ENCODE results near the gene BRCA1. TPM values are rescaled to one million over a fixed set of nuclear protein-coding genes. Genes with fewer than 3 reads are reported as not detected.
A peak's percentile ranks its signal among the peaks of the same experiment; 100 is the strongest.

BRCA1 gene
- total RNA-seq (2021; fragmentation: NEBNext Ultra II Directional; extraction: Animal tissue kit (Norgen Biotek cat#: 25700)): 10 to 100 TPM; 10.5 to 24.7 (median 22.5) TPM
- long read RNA-seq, full-length matches to known transcripts: 3 of 9 reads
- long read RNA-seq, partial matches to known transcripts: 0 of 9 reads
- long read RNA-seq, other reads (novel, unspliced or antisense): 6 of 9 reads

DNA sequence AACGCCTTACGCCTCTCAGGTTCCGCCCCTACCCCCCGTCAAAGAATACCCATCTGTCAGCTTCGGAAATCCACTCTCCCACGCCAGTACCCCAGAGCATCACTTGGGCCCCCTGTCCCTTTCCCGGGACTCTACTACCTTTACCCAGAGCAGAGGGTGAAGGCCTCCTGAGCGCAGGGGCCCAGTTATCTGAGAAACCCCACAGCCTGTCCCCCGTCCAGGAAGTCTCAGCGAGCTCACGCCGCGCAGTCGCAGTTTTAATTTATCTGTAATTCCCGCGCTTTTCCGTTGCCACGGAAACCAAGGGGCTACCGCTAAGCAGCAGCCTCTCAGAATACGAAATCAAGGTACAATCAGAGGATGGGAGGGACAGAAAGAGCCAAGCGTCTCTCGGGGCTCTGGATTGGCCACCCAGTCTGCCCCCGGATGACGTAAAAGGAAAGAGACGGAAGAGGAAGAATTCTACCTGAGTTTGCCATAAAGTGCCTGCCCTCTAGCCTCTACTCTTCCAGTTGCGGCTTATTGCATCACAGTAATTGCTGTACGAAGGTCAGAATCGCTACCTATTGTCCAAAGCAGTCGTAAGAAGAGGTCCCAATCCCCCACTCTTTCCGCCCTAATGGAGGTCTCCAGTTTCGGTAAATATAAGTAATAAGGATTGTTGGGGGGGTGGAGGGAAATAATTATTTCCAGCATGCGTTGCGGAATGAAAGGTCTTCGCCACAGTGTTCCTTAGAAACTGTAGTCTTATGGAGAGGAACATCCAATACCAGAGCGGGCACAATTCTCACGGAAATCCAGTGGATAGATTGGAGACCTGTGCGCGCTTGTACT lies at the start of gene BRCA1:
Gene BRCA1, minus strand, starts transcription at position 232 of the 834 bp plus-strand sequence. CDS start 1,268 bp downstream, outside the sequence.
- Mint-ChIP-seq H3K4me3 (peak within 1 kb of the TSS; percentile 96), H3K27ac (peak within 1 kb of the TSS; percentile 96), H3K4me1 (ENCODE audit: low read depth) (peaks cover 23% of the 10 kb centered on the region), H3K36me3 (ENCODE audit: low read depth) (peaks cover 19% of the 10 kb centered on the region), H3K9me3 (peaks cover 5% of the 10 kb centered on the region; the same call in 1 of the 2 replicates), H3K27me3 (ENCODE audit: insufficient read depth) (peaks cover 5% of the 10 kb centered on the region)
- peak; percentile 99 for DNase-seq
- TF ChIP-seq, protein P1, sequence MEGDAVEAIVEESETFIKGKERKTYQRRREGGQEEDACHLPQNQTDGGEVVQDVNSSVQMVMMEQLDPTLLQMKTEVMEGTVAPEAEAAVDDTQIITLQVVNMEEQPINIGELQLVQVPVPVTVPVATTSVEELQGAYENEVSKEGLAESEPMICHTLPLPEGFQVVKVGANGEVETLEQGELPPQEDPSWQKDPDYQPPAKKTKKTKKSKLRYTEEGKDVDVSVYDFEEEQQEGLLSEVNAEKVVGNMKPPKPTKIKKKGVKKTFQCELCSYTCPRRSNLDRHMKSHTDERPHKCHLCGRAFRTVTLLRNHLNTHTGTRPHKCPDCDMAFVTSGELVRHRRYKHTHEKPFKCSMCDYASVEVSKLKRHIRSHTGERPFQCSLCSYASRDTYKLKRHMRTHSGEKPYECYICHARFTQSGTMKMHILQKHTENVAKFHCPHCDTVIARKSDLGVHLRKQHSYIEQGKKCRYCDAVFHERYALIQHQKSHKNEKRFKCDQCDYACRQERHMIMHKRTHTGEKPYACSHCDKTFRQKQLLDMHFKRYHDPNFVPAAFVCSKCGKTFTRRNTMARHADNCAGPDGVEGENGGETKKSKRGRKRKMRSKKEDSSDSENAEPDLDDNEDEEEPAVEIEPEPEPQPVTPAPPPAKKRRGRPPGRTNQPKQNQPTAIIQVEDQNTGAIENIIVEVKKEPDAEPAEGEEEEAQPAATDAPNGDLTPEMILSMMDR (IDR thresholded peaks at IDR 0.05): no peak

DNA sequence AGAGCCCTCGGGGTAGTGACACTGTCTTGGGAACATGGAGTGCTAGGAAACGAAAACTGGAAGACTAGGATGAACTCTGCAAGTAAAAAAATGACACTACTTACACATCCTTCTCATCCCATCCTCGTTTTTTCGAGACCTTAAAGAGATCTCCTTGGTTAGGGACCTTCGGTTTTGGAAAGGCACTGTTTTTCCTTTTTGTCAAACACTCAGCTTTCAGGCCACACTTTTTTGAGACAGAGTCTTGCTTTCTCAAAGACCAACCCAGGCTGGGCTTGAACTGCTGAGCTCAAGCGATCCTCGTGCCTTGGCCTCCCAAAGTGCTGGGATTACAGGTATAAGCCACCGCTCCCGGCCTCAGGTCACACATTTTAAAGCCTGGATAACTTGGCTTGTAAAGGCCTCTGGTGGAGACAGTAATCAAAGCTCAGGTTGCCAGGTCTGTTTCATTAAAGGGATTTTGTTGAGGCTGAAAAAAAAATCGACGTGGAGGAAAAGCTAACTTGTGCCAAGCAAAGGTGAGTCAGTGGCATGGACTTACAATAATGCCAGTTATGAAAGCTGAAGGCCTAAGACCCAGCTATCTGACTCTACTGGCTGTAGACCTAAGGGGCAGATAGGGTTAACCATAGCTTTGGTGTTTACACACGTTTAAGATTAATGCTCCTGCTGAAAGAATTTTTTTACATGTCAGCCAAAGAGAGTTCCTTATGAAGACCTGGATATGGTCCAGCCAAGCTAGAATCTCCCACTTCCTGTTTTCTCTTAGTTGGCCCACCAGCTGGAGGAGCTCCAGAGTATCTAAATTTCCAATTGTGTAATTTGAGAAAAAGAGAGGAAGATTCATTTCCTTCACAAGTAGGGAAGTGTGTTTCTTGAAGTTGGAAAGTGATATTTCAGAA lies 46.7 kb upstream of the BRCA1 start:
- Mint-ChIP-seq H3K4me3 (no peak overlapping the region), H3K4me1 (ENCODE audit: low read depth) (peaks cover 39% of the 10 kb centered on the region), H3K36me3 (ENCODE audit: low read depth) (peaks cover 37% of the 10 kb centered on the region), H3K27me3 (ENCODE audit: insufficient read depth) (peaks cover 4% of the 10 kb centered on the region; the same call in 1 of the 2 replicates), H3K27ac (no peak overlapping the region), H3K9me3 (peaks cover 17% of the 10 kb centered on the region)
- TF ChIP-seq, protein P1 (IDR thresholded peaks at IDR 0.05): peak; percentile 55
- DNase-seq: peak; percentile 97

DNA sequence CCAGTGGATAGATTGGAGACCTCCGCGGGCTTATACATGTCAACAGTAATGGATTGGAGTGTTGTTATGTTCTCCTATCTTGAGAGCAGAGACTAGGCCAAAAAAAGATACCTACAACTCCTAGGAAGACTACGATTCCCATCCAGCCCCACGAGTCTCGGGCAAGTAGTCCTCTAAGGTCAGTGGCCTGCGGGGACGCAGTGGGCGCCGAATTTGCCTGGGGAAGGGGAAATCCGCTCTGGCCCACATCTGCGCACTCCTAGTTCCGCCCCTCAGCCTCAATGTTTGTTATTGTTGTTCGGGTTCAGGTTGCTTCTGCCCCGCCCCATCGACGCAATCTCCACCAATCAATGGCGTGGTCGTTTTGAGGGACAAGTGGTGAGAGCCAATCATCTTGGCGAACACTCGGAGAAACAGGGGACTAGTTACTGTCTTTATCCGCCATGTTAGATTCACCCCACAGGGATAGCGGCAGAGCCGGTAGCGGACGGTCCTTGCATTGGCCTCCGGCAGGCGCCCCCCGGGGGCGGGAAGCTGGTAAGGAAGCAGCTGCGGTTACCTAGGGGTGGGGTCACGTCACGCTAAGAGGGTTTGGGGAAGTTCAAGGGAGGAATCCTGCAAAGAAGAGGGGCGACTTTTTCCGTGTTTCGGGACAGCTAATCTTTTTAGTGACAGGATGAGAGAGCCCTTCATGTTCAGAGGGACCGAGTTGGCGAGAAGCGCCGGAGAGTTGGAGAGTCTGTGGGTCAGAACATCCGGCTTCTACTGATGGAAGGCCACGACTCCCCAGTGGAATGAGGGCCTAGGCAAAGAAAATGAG lies 45.8 kb upstream of the BRCA1 start, which contains the start of gene NBR1:
Gene NBR1, plus strand, starts transcription at position 449 of the 820 bp plus-strand sequence. CDS start 4,586 bp downstream, outside the sequence.
- H3K4me3 Mint-ChIP-seq: no peak within 1 kb of the TSS
- H3K36me3 Mint-ChIP-seq (ENCODE audit: low read depth): peaks cover 35% of the 10 kb centered on the region

DNA sequence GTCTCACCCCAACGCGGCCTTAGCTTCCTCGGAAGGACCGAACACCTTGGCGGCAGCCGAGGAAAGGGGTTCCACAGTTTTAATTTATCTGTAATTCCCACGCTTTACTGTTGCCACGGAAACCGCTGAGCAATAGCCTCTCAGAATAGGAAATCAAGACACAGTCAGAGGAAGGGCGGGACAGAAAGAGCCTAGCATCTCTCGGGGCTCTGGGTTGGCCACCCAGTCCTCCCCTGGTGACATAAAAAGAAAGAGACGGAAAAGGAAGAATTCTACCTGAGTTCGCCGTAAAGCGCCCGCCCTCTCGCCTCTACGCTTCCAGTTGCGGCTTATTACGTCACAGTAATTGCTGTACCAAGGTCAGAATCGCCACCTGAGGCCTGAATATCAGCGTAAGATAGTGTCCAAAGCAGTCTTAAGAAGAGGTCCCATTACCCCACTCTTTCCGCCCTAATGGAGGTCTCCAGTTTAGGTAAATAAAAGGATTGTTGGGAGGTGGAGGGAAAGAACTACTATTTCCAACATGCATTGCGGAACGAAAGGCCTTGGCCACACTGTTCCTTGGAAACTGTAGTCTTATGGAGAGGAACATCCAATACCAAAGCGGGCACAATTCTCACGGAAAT lies 45.1 kb upstream of the BRCA1 start:
- peaks cover 32% of the 10 kb centered on the region for H3K4me1 Mint-ChIP-seq (ENCODE audit: low read depth)
- TF ChIP-seq, protein P1 (IDR thresholded peaks at IDR 0.05): no peak
- DNase-seq: peak; percentile 97
- no peak overlapping the region for H3K27ac Mint-ChIP-seq
- peaks cover 4% of the 10 kb centered on the region for H3K27me3 Mint-ChIP-seq (ENCODE audit: insufficient read depth)
- H3K4me3 Mint-ChIP-seq: no peak overlapping the region
- peaks cover 27% of the 10 kb centered on the region for H3K36me3 Mint-ChIP-seq (ENCODE audit: low read depth)
- peaks cover 15% of the 10 kb centered on the region for H3K9me3 Mint-ChIP-seq

More for the DNA sequence above, 45.8 kb upstream of the BRCA1 start, which contains the start of gene NBR1:
- peaks cover 4% of the 10 kb centered on the region for H3K27me3 Mint-ChIP-seq (ENCODE audit: insufficient read depth)
- peaks cover 17% of the 10 kb centered on the region for H3K9me3 Mint-ChIP-seq
- peak; percentile 96 for DNase-seq
- no peak within 1 kb of the TSS for H3K27ac Mint-ChIP-seq
- H3K4me1 Mint-ChIP-seq (ENCODE audit: low read depth): peaks cover 37% of the 10 kb centered on the region
- TF ChIP-seq, protein P1 (IDR thresholded peaks at IDR 0.05): peak; percentile 56
